ENCODE data around the gene CFAP97D1. TPM values are rescaled to one million over a fixed set of nuclear protein-coding genes. Genes with fewer than 3 reads are reported as not detected.

CFAP97D1 gene
- total RNA-seq, 4 donors from 2014 or later = 0.42 TPM; not detected in 3

DNA sequence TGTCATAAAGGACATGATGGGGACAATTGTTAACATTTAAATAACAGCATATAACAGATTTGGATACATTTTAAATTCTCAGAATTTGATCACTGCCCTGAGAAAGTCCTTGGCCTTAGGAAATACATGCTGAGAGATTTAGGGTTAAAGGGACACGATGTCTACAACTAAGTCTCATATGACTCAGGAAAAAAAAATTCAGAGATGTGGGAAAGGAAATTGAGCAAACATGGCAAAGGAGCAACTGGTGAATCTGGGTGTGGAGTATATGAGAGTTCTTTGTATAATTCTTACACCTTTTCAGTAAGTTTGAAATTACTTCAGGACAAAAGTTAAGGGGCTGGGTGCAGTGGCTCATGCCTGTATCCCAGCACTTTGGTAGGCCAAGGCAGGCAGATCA, 34.5 kb downstream of the CFAP97D1 start:
- 10 to 11% methylated on average over 1 of the region's 1 CpG for WGBS, 2 donors
- no peaks in the 10 kb centered on the region for H3K4me1 ChIP-seq
- TF ChIP-seq POLR2A (IDR thresholded peaks at IDR 0.05) (no peak), EP300 (IDR thresholded peaks at IDR 0.05) (no peak)
- TF ChIP-seq, protein P1, sequence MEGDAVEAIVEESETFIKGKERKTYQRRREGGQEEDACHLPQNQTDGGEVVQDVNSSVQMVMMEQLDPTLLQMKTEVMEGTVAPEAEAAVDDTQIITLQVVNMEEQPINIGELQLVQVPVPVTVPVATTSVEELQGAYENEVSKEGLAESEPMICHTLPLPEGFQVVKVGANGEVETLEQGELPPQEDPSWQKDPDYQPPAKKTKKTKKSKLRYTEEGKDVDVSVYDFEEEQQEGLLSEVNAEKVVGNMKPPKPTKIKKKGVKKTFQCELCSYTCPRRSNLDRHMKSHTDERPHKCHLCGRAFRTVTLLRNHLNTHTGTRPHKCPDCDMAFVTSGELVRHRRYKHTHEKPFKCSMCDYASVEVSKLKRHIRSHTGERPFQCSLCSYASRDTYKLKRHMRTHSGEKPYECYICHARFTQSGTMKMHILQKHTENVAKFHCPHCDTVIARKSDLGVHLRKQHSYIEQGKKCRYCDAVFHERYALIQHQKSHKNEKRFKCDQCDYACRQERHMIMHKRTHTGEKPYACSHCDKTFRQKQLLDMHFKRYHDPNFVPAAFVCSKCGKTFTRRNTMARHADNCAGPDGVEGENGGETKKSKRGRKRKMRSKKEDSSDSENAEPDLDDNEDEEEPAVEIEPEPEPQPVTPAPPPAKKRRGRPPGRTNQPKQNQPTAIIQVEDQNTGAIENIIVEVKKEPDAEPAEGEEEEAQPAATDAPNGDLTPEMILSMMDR (IDR thresholded peaks at IDR 0.05) = no peak
- DNase-seq (ENCODE audit: low spot score in 2 of 2) = no peak
- no peaks in the 10 kb centered on the region for H3K9me3 ChIP-seq
- H3K27me3 ChIP-seq = no peaks in the 10 kb centered on the region
- H3K4me3 ChIP-seq = no peak overlapping the region
- no peak overlapping the region for H3K27ac ChIP-seq
- peaks cover 0 to 61% (median 0%) of the 10 kb centered on the region in 3 donors for H3K36me3 ChIP-seq

DNA sequence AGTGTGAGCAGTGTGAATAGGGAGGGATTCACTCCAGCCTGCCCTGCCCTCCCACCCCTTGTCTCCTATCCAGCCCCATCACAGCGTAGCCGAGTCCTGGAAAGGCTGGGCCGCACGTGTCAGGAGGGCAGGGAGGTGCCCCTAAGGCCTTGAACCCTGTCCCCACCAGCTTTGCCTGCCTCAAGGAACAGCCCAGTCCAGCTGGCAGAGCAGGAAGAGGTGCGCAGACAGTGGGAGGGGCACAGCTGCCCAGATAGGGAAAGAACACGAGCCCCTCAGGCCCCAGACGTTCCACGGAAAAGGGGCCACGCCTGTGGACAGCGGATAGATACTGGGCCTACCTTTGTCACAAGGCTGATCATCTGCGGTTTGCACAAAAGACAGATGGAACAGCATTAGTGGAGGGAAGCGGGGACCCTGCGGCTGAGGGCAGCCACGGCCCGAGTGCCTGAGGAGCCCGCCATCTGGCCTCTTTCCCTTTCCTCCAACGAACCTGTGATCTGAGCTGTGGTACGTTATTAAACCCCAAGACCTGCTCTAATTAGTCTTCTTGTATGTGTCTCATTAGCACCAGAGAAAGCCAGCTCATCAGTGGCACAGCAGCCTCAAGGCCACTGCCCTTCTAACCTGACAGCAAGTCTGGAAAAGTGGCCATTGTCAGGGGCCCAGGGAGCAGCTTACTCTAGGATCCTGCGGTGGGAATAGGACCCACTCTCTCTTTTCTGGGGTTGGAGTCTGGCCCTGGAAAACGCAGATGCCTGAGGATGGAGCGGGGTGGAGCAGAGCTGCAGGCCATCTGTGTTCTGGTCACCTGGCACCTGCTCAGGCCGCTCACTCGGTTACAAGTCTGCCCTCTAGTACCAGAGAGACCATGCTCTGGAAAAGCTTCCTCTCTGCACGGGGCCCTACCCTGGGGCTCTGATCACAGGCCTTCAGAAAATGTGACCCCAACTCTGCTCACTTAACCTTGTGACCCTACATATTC, 36.4 kb downstream of the CFAP97D1 start:
- Histone ChIP-seq H3K4me1 (no peaks in the 10 kb centered on the region), H3K9me3 (no peaks in the 10 kb centered on the region), H3K4me3 (no peak overlapping the region), H3K27me3 (no peaks in the 10 kb centered on the region), H3K36me3 (peaks cover 0 to 63% (median 0%) of the 10 kb centered on the region in 3 donors), H3K27ac (no peak overlapping the region)
- no peak for DNase-seq (ENCODE audit: low spot score in 2 of 2)
- TF ChIP-seq EP300 (IDR thresholded peaks at IDR 0.05) (no peak), POLR2A (IDR thresholded peaks at IDR 0.05) (no peak)
- TF ChIP-seq, protein P1 (IDR thresholded peaks at IDR 0.05) = no peak
- 82 to 86% methylated on average over 24 of the region's 24 CpGs for WGBS, 2 donors

DNA sequence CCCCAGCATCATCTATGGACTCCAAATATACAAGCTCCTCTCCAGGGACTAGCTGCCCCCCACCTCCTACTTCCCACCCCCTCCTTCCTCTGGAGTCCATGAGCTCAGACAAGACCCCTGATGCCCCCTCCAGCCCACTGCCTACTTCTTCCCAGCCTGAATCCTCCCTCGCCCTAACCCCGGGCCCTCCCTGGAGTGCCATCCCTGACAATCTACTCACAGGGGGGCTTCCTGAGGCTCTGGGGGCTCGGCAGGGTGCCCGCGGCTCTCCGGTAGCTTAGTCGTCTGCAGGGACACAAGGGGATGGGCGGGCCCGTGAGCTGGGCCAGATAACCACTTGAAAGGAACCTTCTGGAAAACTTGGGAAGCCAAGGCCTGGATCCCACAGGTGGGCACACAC, 37.6 kb downstream of the CFAP97D1 start:
- peaks cover 0 to 53% (median 0%) of the 10 kb centered on the region in 3 donors for H3K36me3 ChIP-seq
- DNase-seq (ENCODE audit: low spot score in 2 of 2) = no peak

GRCh38 chr17:43818966-43819365, 38.7 kb downstream of the CFAP97D1 start:
- H3K36me3 ChIP-seq = peaks cover 0 to 49% (median 0%) of the 10 kb centered on the region in 3 donors
- 89 to 94% methylated on average over 5 of the region's 5 CpGs for WGBS, 2 donors
- DNase-seq (ENCODE audit: low spot score in 2 of 2) = no peak

More for the DNA sequence above, 37.6 kb downstream of the CFAP97D1 start:
- no peaks in the 10 kb centered on the region for H3K4me1 ChIP-seq
- no peak overlapping the region for H3K27ac ChIP-seq
- no peaks in the 10 kb centered on the region for H3K9me3 ChIP-seq
- no peak for TF ChIP-seq POLR2A (IDR thresholded peaks at IDR 0.05)
- no peak for TF ChIP-seq EP300 (IDR thresholded peaks at IDR 0.05)
- TF ChIP-seq, protein P1 (IDR thresholded peaks at IDR 0.05) = no peak
- H3K27me3 ChIP-seq = no peaks in the 10 kb centered on the region
- no peak overlapping the region for H3K4me3 ChIP-seq
- 87 to 93% methylated on average over 9 of the region's 9 CpGs for WGBS, 2 donors

More at GRCh38 chr17:43818966-43819365, 38.7 kb downstream of the CFAP97D1 start:
- Histone ChIP-seq H3K4me3 (no peak overlapping the region), H3K4me1 (no peaks in the 10 kb centered on the region), H3K27me3 (no peaks in the 10 kb centered on the region), H3K9me3 (no peaks in the 10 kb centered on the region), H3K27ac (no peak overlapping the region)
- TF ChIP-seq, protein P1 (IDR thresholded peaks at IDR 0.05) = no peak
- no peak for TF ChIP-seq POLR2A (IDR thresholded peaks at IDR 0.05)
- TF ChIP-seq EP300 (IDR thresholded peaks at IDR 0.05) = no peak
